GM06990 (cell line): ENCODE data around the gene LAMA2.

Experiments
- DNase-seq: peaks from one replicate; pipeline ENCODE4 v3.0.0-alpha.2; 2011; ENCODE audit not compliant: insufficient read length; ENCODE audit errors: extremely low read depth
- H3K27me3 ChIP-seq: replicated peaks from 2 replicates; pipeline ENCODE4 v1.6.0; 2011; ENCODE audit warnings: low read length; ENCODE audit not compliant: control insufficient read depth, insufficient read depth
- H3K36me3 ChIP-seq: 2 replicates; pipeline ENCODE4 v1.5.1; 2011; ENCODE audit warnings: low read length; ENCODE audit not compliant: control insufficient read depth, insufficient read depth
- H3K4me3 ChIP-seq: replicated peaks from 2 replicates; pipeline ENCODE4 v1.5.1; 2011; ENCODE audit warnings: low read depth, mild to moderate bottlenecking, control low read depth, low read length
- TF ChIP-seq, protein P1 (sequence below): IDR thresholded peaks from 2 replicates; pipeline ENCODE4 v1.5.1; 2011; ENCODE audit warnings: low read length, control low read depth, mild to moderate bottlenecking, inconsistent platforms; ENCODE audit not compliant: insufficient read depth, poor library complexity, severe bottlenecking

Gene LAMA2

GRCh38 chr6:129102741-129103140 is 219.8 kb downstream of the LAMA2 start:
- no peak for DNase-seq
- H3K27me3 ChIP-seq, result no peaks in the 10 kb centered on the region
- H3K4me3 ChIP-seq, result no peak overlapping the region
- H3K36me3 ChIP-seq, result no peaks in the 10 kb centered on the region
- TF ChIP-seq, protein P1, sequence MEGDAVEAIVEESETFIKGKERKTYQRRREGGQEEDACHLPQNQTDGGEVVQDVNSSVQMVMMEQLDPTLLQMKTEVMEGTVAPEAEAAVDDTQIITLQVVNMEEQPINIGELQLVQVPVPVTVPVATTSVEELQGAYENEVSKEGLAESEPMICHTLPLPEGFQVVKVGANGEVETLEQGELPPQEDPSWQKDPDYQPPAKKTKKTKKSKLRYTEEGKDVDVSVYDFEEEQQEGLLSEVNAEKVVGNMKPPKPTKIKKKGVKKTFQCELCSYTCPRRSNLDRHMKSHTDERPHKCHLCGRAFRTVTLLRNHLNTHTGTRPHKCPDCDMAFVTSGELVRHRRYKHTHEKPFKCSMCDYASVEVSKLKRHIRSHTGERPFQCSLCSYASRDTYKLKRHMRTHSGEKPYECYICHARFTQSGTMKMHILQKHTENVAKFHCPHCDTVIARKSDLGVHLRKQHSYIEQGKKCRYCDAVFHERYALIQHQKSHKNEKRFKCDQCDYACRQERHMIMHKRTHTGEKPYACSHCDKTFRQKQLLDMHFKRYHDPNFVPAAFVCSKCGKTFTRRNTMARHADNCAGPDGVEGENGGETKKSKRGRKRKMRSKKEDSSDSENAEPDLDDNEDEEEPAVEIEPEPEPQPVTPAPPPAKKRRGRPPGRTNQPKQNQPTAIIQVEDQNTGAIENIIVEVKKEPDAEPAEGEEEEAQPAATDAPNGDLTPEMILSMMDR, result no peak

DNA sequence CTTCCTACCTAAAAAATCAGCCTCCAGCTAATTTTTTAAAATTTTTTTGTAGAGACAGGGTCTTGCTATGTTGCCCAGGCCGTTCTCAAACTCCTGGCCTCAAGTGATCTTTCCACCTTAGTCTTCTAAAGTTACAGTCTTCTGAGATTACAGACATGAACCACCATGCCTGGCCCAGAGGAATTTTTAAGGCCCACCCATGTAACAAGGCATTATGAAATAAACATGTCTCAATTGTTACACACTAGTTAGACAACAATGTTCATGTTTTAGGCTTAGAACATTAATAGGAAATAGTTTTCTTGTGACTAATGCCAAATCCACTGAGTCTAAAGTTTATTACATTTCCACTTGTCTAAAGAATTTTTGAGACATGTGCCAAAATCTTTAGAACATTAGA is 221.2 kb downstream of the LAMA2 start:
- H3K4me3 ChIP-seq, result no peak overlapping the region
- TF ChIP-seq, protein P1, result no peak
- no peaks in the 10 kb centered on the region for H3K36me3 ChIP-seq
- no peak for DNase-seq
- H3K27me3 ChIP-seq, result no peaks in the 10 kb centered on the region

DNA sequence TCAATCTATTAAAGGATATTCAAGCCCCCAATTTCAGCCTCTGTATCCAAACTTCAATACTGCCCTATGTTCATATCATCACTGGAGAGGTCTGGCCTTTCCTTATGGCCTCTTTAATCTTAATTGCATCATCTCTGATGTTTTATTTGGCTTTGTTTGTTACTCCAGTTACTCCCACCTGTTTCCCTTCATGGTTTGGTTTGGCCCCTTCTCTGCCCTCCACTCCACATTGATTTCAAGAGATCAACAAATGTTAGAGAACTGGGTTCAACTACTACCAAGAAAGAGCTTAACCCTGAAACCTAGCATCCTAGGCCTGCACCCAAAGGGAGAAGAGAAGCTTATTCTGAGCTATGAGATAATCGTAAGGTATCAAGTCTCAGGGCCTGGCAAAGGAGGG is 221.6 kb downstream of the LAMA2 start:
- TF ChIP-seq, protein P1, result no peak
- DNase-seq, result no peak

DNA sequence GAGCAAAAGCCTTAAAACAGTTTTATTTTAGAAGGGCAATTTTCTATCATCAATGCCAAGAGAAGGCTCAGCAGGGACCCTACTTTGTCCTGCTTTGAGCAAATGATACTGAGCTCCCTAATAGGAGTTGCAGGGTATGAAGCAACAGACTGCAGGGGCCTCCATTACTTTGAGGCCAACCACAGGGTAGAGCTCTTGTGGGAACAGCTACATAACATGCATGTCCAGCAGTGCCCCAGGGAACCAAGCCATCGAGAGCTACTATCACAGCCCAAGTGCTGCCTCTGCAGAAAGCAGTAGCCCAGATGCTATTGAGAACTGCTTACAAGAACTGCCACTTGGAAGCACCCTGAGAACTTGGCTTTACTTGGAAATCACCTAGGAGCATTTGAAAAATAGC is 222.1 kb downstream of the LAMA2 start:
- no peak overlapping the region for H3K4me3 ChIP-seq
- no peaks in the 10 kb centered on the region for H3K27me3 ChIP-seq
- no peak for DNase-seq
- no peaks in the 10 kb centered on the region for H3K36me3 ChIP-seq
- TF ChIP-seq, protein P1, result no peak

More for the DNA sequence above, 221.6 kb downstream of the LAMA2 start:
- Histone ChIP-seq H3K36me3 (no peaks in the 10 kb centered on the region), H3K27me3 (no peaks in the 10 kb centered on the region), H3K4me3 (no peak overlapping the region)

- no peak for DNase-seq
- Histone ChIP-seq H3K36me3 (no peaks in the 10 kb centered on the region), H3K27me3 (no peaks in the 10 kb centered on the region), H3K4me3 (no peak overlapping the region)
- TF ChIP-seq, protein P1, result no peak
Measured at GRCh38 chr6:129105793-129106192, 222.9 kb downstream of the LAMA2 start.

DNA sequence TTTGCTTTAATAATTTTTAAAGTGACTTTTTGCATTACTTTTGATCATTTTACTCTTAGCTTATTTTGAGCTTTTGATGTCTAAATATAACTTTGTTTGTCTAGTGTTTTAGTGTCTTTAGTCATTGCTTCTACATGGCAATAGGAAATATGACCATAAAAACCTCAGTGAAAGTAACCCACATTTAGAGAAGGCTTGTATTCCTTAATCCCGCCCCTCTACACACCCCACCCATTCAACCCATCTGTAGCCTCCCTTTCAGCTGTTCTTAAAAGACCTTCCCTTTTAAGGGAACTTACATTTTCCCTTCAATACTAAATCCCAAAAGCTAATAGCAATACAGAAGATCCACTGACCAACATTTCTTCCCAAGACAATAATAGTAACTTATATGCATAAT is 225.4 kb downstream of the LAMA2 start:
- H3K4me3 ChIP-seq, result no peak overlapping the region
- no peak for DNase-seq
- no peaks in the 10 kb centered on the region for H3K27me3 ChIP-seq
- TF ChIP-seq, protein P1, result no peak
- H3K36me3 ChIP-seq, result no peaks in the 10 kb centered on the region
